Stimulated activated CD8-positive, alpha-beta memory T cell treated with anti-CD3 and anti-CD28 coated beads, Interleukin-4, amount 100 ng/mL, for 48 hours (primary cell): ENCODE data around the gene CCDC30.

Experiments used
- DNase-seq: peaks from one replicate; pipeline ENCODE4 v3.0.0-alpha.2; 2020

Gene CCDC30

DNA sequence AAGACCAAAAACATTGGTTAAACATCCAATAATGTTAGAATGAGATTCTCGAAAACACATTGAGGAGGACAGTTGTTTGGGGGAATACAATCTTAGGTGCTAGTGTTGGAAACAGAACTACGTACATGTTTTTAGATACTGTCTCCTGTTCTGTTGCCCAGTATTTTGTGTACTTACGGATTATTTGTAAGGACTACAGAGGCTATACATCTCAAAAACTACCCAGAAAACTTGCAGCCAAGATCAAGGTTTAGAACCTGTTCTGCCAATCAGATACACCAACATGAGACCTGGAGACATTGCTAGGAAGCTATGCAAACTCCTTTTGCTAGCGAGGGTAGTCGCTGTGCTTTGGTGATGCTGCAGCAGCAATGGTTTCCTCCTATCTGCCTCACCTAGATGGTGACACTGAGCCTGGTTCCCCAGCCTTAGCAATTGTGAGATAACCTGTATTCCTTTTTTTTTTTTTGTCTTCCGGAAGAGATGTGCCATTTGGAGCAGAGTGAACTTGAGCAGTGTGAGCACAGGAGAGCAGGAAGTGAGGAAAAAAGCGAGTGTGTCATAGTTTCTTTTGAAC lies 240.9 kb downstream of the CCDC30 start:
- DNase-seq = no peak
